ENCODE results near the gene CPLX3.
A peak's percentile ranks its signal among the peaks of the same experiment; 100 is the strongest.

Gene CPLX3

GRCh38 chr15:74850393-74850792 lies 24.0 kb downstream of the CPLX3 start:
- no peak for DNase-seq

- no peak for DNase-seq
These were observed 25.5 kb downstream of the CPLX3 start for GRCh38 chr15:74851960-74852359.

GRCh38 chr15:74854453-74855022 lies 28.1 kb downstream of the CPLX3 start:
- no peak for DNase-seq

DNA sequence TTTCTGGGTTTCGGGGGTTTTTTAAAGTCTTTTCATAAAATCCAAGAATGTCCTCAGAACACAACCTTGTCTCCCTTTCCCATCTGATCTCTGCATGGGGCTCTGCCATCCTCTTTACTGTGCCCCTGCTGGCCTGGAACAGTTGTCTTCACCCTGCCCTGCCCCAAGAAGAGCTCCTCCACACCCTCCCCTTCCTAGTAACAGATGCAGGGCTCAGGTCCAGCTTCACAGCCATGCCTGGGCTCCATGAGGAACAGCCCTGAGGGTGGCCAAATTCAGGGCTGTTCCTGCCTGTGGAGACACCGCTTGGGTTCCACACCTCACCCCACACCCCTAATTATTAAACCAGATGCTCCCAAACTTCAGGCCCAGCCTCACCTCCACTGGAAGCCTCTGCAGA lies 29.4 kb downstream of the CPLX3 start:
- no peak for DNase-seq

DNA sequence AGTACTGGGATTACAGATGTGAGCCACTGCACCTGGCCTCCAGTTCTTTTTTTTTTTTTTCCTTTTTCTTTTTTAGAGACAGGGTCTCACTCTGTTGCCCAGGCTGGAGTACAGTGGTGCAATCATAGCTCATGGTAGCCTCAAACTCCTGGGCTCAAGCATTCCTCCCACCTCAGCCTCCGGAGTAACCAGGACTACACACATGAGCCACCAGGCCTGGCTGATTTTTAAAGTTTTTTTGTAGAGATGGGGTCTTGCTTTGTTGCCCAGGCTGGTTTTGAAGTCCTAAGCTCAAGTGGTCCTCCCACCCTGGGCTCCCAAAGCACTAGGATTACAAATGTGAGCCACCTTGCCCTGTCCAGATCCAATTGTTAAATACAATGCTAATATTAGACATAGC lies 30.1 kb downstream of the CPLX3 start:
- DNase-seq, result no peak

DNA sequence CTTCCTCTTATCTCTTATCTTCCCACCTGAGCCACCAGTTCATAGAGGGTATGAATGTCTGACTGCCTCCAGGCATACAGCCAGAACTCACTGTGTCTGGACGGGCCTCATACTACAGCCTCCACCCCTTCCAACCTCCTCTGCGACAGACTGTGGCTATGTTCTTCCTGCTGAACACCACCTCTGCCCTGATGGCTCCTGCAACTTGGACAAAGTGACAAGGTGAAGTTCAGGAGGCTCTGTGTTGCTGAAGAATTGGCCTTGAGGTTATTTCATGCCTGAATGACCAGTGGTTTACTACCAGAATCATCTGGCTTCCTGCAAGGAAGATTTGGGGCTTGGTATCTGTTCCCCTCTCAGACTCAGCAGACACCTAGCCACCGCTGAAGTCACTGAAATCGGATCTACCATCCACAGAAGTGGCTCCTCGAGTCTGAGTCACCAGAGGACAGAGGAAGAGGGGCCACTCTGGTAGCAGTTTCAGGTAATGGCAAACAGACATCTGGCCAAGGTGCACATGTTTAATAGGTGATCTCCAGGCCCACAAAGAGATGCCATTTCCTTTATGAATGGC lies 30.7 kb downstream of the CPLX3 start:
- no peak for DNase-seq

DNA sequence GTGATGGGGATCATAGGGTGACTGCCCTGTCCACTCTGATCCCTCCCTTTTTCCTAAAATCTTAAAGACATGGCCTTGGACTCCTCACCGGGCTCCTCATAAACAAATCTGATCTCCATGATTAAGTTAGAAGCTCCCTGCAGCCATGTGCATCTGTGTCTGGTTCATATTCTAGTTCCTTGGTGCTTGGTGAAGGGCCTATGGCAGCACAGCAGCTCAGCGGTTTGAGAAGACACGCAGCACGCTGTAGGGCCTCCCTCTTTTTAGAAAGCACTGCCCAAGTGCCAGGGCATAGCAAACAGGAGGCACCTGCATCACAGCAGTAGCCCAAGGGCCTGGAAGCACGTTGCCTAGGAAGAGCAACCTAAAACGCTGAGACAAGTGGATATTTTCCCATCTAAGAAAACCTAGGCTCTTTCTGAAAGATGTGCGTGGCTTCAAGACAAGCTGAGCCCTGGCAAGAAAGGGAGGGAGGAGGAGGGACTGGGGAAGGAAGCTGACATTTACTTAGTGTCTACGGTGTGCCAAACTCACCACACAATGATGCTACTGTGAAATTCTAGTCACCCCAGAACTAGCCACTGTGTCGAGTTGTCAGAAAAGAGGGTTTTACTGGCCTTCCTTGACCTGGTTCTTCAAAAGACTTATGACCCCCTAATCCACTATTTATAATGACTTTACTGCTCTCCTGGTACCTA lies 31.4 kb downstream of the CPLX3 start:
- DNase-seq, result no peak

- DNase-seq, result no peak
These were observed 31.9 kb downstream of the CPLX3 start for GRCh38 chr15:74858369-74858740.

- no peak for DNase-seq
These were observed 37.0 kb downstream of the CPLX3 start for GRCh38 chr15:74863239-74864056.

GRCh38 chr15:74864296-74864695 lies 37.9 kb downstream of the CPLX3 start:
- no peak for DNase-seq

- DNase-seq, result no peak
These were observed 38.9 kb downstream of the CPLX3 start for GRCh38 chr15:74865316-74865715.

GRCh38 chr15:74866090-74866489 lies 39.7 kb downstream of the CPLX3 start:
- no peak for DNase-seq

DNA sequence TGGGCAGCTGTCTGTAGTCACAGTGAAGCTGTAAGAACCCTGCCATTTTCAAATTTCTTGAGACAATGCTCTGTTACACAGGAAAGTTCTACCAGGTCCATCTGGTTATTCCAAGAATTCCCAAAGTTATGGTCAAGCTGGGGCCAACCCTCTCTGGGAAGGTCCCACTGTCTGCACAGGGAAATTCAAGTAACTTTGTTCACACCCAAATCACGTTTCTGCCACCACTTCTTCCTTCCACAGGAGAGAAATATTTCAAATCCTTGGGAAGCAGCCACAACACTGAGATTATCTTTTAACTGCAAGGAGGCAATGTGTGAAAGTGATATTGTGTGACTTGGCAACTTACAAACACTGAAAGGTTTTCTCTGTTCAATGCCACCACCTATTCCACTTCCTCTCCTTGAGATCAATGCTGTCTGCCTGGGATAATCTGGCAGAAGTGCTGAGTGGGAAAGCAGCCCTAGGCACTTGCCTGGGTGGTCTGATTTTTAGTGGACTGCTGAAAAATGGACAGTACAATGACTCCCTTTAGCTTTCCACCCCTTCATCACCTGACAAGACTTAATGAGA lies 41.1 kb downstream of the CPLX3 start:
- no peak for DNase-seq

DNA sequence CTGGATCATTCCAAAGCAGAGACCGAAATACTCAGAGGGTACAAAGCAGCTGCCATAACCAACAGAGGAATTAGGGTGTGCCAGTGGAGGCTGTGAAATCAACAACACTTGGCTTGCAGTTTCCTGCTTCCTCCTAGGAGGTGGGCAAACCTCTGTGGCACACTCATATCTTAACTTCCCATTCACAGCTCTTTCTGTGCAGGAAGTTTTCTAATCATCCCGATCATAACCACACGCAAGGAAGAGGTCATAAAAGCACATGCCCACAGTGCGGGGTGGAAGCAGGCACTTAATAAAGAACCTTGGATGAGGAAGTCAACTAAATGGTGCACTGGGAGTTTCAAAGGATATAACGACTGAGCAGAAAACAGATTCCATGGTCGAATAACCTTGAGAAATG lies 41.6 kb downstream of the CPLX3 start:
- DNase-seq, result no peak

DNA sequence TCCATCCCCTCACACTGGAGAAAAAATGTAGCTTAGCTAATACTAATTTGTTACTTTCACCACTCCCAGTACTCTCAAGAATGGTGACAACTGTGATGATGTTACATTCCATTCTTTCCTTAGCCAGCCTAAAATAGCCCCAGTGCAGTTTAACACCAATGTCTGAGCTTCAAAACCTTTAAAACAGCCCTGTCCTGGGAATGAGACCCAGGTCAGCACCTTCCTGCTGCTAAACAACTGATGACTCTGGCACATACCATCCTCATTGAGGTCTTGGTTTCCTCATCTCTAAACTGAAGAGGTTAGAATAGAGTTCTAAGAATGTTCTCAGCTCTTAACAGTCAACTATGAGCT lies 42.9 kb downstream of the CPLX3 start:
- no peak for DNase-seq

GRCh38 chr15:74869726-74870407 lies 43.4 kb downstream of the CPLX3 start:
- DNase-seq, result no peak

- DNase-seq, result no peak
These were observed 44.2 kb downstream of the CPLX3 start for GRCh38 chr15:74870436-74871215.

DNA sequence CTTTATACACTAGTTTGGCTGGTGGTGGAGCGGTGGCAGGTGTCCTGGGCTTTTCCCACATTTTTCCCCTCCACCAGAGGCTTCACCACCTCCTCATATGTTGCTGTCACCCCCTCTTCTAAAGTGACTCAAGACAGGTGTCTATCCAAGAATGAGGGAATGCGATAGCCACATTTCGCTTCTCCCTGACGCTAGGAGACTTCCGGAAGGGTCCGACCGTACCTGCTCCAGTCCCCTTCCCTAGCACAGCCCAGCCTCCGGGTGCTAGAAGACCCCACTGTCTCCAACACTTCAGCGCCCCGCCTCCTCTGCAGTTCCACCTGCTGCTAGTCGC lies 46.2 kb downstream of the CPLX3 start:
- DNase-seq, result no peak

GRCh38 chr15:74873036-74873755 lies 46.8 kb downstream of the CPLX3 start, which contains the start of gene SCAMP2:
TSS of gene SCAMP2 (minus strand) at chr15:74873365. CDS start at chr15:74873255, 110 bp downstream.
- DNase-seq, result peak; percentile 81

DNA sequence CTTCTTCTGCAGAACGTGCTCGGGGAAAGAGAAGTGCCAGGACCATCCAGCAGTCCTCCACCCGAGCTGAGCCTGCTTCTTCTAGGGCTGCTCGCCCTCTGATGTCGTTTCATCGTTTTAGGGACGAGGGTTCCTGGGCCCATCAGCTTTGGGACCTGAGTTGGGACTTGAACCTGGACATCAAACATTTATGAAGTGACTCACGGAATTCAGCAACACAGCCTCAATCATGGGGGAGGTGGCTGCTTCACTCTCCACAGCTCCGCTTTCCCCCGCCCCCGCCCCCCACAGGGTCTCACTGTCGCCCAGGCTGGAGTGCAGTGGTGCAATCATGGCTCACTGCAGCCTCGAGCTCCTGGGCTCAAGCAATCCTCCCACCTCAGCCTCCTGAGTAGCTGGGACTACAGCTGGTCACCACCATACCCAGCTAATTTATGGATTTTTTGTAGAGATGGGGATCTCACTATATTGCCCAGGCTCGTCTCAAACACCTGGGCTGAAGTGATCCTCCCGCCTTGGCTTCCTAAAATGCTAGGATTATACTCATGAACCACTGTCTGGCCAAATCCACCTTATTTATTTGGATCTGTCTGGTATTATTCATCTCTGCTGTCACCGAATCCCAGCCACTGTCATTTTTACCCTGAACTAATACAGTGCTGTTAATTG lies 47.5 kb downstream of the CPLX3 start:
- no peak for DNase-seq

GRCh38 chr15:74878273-74878672 lies 51.8 kb downstream of the CPLX3 start:
- no peak for DNase-seq
